Dendritic cell treated with granulocyte-macrophage colony-stimulating factor and Interleukin-4, amounts not matched to agents 40 ng/mL and 50 ng/mL, for 4 days (primary cell): ENCODE results near the gene SHB.

Experiments used
- H3K27ac Mint-ChIP-seq: one replicate; pipeline ENCODE4 v1.8.0; 2022; ENCODE audit warnings: mild to moderate bottlenecking, mixed read lengths
- H3K27me3 Mint-ChIP-seq: one replicate; pipeline ENCODE4 v1.8.0; 2022; ENCODE audit warnings: mild to moderate bottlenecking, mixed read lengths
- H3K36me3 Mint-ChIP-seq: one replicate; pipeline ENCODE4 v1.8.0; 2022; ENCODE audit warnings: low read depth, mixed read lengths
- H3K4me1 Mint-ChIP-seq: one replicate; pipeline ENCODE4 v1.8.0; 2022; ENCODE audit warnings: low read depth, mixed read lengths
- H3K4me3 Mint-ChIP-seq: one replicate; pipeline ENCODE4 v1.8.0; 2022; ENCODE audit warnings: mild to moderate bottlenecking, moderate library complexity, mixed read lengths
- H3K9me3 Mint-ChIP-seq: one replicate; pipeline ENCODE4 v1.8.0; 2022; ENCODE audit warnings: mixed read lengths
- intact Hi-C: fragments of 100-400 bp; cut with micrococcal nuclease; formaldehyde crosslinking; loops from one replicate; pipeline ENCODE4 v1.15.0; 2022

Gene SHB

DNA sequence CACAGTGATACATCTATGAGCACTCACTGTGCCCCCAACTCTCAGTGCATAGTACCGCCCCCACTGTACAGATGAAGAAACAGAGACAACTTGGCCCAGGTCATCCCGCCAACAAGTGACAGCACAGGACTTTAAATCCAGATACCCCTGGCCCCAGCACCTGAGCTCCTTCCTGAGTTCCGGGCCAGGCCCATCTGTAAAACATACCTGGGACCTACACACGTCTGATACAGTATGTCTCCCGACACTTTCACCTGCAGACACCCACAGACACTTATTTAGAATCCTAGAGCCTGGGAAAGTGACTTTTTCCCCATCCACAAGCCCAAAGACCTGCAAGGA is 104.3 kb downstream of the SHB start:
- Mint-ChIP-seq H3K4me3 (no peak overlapping the region), H3K27me3 (no peaks in the 10 kb centered on the region), H3K4me1 (peaks cover 85% of the 10 kb centered on the region), H3K36me3 (peaks cover 6% of the 10 kb centered on the region), H3K9me3 (no peaks in the 10 kb centered on the region), H3K27ac (peak overlapping the region; percentile 43)
- intact Hi-C loops, result no loop called here

- intact Hi-C loops, result no loop called here
- Mint-ChIP-seq H3K4me3 (no peak overlapping the region), H3K9me3 (no peaks in the 10 kb centered on the region), H3K4me1 (peaks cover 83% of the 10 kb centered on the region), H3K27ac (peak overlapping the region; percentile 43), H3K36me3 (peaks cover 7% of the 10 kb centered on the region), H3K27me3 (no peaks in the 10 kb centered on the region)
Observed at GRCh38 chr9:37963936-37964739, 104.9 kb downstream of the SHB start.

DNA sequence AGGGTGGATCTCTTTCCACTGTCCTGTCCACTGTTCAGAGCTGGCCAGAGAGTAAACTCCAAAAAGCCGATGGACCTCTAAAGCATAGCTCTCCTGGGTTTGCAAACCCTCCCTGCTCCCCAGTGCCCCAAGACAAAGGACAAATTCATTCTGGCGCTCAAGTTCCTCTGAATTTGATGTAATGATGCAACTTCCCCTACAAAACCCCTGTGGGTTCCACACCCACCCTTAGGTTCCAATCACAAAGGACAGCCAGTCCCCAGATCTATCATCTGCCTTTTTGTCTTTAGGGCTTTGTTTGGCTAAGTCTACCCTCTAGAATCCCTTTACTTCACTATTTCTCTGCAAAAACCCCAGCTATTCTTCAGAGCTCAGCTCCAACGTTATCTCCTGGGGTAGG is 107.7 kb downstream of the SHB start:
- intact Hi-C loops, result no loop called here
- Mint-ChIP-seq H3K27ac (peak overlapping the region; percentile 80), H3K4me3 (peak overlapping the region; percentile 47), H3K36me3 (peaks cover 17% of the 10 kb centered on the region), H3K27me3 (no peaks in the 10 kb centered on the region), H3K9me3 (no peaks in the 10 kb centered on the region), H3K4me1 (peaks cover 71% of the 10 kb centered on the region)

DNA sequence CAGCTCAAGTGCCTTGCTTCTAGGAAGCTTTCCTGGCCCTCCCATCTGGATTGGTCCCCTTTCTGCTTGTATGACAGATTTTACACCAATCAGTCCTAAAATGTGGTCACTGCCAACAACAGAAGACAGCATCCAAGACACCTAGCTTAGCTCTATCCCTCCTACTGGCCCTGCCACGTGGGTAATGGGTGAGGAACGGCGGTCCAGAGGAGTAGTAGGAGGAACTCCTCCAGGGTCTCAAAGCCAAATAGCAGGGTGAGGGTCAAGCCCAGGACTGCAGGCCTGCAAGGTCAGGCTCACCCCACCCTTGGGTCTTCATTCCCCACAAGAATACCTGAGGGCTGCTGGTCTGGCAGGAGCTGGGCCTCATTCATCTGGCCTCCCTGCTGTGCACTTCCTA is 108.4 kb downstream of the SHB start:
- intact Hi-C loops, result no loop called here
- Mint-ChIP-seq H3K4me3 (no peak overlapping the region), H3K9me3 (no peaks in the 10 kb centered on the region), H3K36me3 (peaks cover 22% of the 10 kb centered on the region), H3K27me3 (no peaks in the 10 kb centered on the region), H3K27ac (peak overlapping the region; percentile 80), H3K4me1 (peaks cover 70% of the 10 kb centered on the region)

DNA sequence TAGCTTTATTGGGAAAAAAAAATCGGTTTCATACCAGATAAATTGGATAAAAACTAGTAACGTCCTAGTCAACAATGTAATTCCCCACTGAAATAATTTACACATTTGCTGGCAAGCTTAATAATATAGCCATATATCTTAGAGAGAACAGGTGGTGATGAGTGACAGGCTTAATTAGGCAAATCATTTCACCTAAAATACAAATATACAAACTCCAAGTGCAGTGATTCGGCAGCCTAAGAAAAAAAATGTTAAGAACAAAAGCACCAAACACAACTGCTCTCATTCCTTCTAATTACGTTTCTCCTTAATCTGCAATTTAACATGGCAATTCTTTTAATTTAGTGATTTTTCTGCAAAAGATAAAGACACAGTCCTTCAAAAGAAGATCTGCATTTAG is 109.1 kb downstream of the SHB start:
- Mint-ChIP-seq H3K4me1 (peaks cover 67% of the 10 kb centered on the region), H3K4me3 (no peak overlapping the region), H3K27me3 (no peaks in the 10 kb centered on the region), H3K27ac (no peak overlapping the region), H3K9me3 (no peaks in the 10 kb centered on the region), H3K36me3 (peaks cover 29% of the 10 kb centered on the region)
- intact Hi-C loops, result no loop called here

DNA sequence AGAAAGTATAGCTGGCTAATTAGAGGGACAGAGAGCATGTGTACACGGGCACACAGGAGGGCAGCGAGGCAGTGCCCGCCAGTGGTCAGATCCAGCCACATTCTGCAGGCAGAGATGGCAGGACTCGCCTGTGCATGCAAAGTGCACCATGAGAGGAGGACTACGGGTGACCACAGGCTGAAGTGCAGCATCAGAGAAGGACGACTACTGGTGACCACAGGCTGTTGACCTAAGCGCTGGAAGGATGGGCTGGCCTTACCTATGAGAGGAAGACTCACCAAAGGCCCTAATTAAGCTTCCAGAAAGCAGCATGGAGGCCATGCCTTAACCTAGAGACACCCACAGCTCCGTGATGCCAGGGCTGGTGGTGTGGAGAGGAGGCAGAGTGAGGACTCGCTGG is 110.9 kb downstream of the SHB start:
- Mint-ChIP-seq H3K27me3 (no peaks in the 10 kb centered on the region), H3K9me3 (no peaks in the 10 kb centered on the region), H3K4me3 (no peak overlapping the region), H3K36me3 (peaks cover 41% of the 10 kb centered on the region), H3K27ac (peak overlapping the region; percentile 31), H3K4me1 (peaks cover 64% of the 10 kb centered on the region)
- intact Hi-C loops, result no loop called here

- Mint-ChIP-seq H3K9me3 (no peaks in the 10 kb centered on the region), H3K4me1 (peaks cover 63% of the 10 kb centered on the region), H3K36me3 (peaks cover 46% of the 10 kb centered on the region), H3K27ac (peak overlapping the region; percentile 31), H3K27me3 (no peaks in the 10 kb centered on the region), H3K4me3 (no peak overlapping the region)
- intact Hi-C loops, result no loop called here
Observed at GRCh38 chr9:37957664-37957953, 111.4 kb downstream of the SHB start.

DNA sequence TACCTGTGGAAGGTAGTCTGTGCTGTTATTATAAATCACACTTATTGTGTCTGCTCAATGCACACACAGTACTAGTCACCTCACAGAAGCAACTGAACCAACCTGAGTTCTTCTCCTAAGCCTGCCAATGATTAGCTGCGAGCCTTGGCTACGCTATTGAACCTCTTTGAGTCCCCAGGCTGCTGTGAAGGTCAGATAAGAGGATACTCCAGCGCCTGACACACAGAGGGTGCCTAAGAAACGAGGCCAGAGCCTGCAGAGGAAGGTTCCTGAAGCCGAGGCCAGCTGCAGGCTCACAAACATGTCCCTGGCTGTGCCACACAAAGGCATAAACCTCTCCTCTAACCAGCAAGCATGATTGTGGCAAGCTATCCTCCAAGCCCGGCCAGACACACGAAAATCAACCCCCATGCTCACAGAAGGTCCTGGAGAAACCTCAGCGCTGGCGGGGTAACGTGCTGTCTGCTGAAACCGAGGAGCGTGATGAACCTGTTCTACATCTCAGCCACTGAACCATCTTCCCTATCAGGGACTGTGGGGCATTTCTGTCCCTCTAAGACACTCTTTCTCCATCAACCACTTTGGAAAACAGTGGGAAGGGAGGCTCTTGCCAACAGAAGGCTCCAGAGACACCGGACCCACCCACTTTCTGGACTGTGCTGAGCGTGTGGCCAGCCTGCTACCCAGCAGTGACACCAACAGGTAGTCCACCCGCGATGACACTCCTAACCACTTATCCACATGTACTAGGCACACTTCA is 111.9 kb downstream of the SHB start:
- Mint-ChIP-seq H3K36me3 (peaks cover 52% of the 10 kb centered on the region), H3K27ac (peak overlapping the region; percentile 31), H3K27me3 (no peaks in the 10 kb centered on the region), H3K4me3 (no peak overlapping the region), H3K4me1 (peaks cover 58% of the 10 kb centered on the region), H3K9me3 (no peaks in the 10 kb centered on the region)
- intact Hi-C loops, result no loop called here

DNA sequence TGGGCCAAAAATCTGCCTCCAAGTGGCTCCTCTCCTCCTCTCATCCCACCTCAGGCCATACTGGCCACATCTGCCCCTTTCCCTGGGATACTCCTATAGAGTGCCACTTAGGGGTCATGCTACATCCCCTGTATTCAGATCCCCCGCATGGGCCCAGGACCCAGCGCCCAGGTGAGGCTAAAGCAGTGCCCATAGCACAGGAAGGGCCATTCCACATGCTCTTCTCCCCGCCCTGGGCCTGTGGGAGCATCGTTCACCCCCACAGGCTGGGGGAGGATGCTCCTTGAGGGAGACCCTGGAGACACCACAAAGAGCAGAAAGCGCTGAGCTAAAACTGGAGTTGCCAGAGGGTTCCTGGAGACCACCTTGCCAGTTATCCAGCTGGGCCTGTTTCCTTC is 112.6 kb downstream of the SHB start:
- Mint-ChIP-seq H3K9me3 (no peaks in the 10 kb centered on the region), H3K4me3 (no peak overlapping the region), H3K4me1 (peaks cover 52% of the 10 kb centered on the region), H3K36me3 (peaks cover 58% of the 10 kb centered on the region), H3K27ac (no peak overlapping the region), H3K27me3 (no peaks in the 10 kb centered on the region)
- intact Hi-C loops, result no loop called here

DNA sequence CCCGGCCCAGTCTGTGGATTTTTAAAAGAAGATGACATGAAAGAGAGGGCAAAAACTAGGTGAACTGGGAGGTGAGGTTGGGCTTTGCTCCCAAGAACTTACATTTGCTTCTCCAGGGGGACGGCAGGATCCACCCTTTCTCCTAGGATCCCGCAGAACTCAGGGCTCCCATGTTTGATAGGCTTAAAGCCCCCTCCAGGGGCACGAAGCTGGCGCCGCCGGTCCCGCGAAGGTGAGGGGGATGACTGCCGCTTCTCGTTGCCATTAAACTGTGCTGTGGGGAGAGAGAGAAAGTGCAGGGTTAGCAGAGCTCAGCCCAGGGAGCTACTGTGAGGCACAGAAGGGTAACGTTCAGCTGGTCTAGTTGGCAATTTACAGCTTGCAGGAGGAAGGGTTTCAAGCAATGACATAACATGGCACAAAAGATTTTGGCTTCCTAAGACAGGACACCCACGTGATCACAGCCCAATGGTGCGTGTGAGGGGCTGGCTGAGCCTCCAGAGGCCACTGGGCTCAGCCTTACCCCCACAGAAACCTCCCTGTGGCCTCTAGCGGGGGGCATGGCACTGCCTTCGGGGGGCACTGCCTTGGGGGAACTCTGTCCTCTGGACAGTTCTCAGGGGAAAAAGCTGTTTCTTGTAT is 113.1 kb downstream of the SHB start:
- no peaks in the 10 kb centered on the region for H3K27me3 Mint-ChIP-seq
- H3K4me3 Mint-ChIP-seq, result no peak overlapping the region
- peaks cover 64% of the 10 kb centered on the region for H3K36me3 Mint-ChIP-seq

GRCh38 chr9:37954581-37954981 is 114.4 kb downstream of the SHB start:
- no peak overlapping the region for H3K4me3 Mint-ChIP-seq
- H3K9me3 Mint-ChIP-seq, result no peaks in the 10 kb centered on the region
- intact Hi-C loops, result no loop called here
- no peaks in the 10 kb centered on the region for H3K27me3 Mint-ChIP-seq
- H3K27ac Mint-ChIP-seq, result no peak overlapping the region
- peaks cover 35% of the 10 kb centered on the region for H3K4me1 Mint-ChIP-seq
- H3K36me3 Mint-ChIP-seq, result peaks cover 77% of the 10 kb centered on the region

More for the DNA sequence above, 113.1 kb downstream of the SHB start:
- H3K27ac Mint-ChIP-seq, result no peak overlapping the region
- H3K4me1 Mint-ChIP-seq, result peaks cover 47% of the 10 kb centered on the region
- intact Hi-C loops, result no loop called here
- H3K9me3 Mint-ChIP-seq, result no peaks in the 10 kb centered on the region

DNA sequence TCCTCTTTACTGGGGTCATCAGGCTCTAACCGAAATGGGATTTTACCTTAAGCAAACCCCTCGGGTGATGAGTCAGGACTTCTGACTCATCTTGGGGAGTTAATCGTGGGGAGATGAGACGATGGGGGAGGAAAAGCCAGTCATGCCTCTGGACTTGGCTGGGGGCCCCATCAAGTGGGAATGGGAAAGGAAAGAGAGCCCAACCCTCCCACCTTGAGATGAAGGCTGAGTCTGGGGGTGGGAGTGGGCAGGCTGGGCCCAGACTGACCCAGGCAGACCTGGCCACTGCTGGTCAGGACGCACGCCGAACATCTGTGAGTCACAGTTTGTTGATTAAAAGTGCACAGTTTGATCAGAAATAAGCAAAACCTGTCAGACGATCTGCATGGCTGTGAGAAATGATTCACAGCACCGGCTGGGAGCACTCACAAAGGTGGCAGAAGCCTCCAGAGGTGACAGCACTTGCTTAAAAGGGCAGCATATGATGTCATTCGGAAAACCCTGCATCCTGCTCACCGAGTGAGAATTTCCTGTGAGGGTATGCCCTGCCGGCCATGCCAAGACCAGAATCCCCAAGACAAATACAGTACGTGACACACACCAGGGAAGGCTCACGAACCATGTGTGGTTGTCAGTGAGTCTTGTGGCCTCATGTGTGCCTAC is 115.1 kb downstream of the SHB start:
- peaks cover 33% of the 10 kb centered on the region for H3K4me1 Mint-ChIP-seq
- intact Hi-C loops, result no loop called here
- H3K9me3 Mint-ChIP-seq, result no peaks in the 10 kb centered on the region
- H3K4me3 Mint-ChIP-seq, result no peak overlapping the region
- no peaks in the 10 kb centered on the region for H3K27me3 Mint-ChIP-seq
- no peak overlapping the region for H3K27ac Mint-ChIP-seq
- peaks cover 80% of the 10 kb centered on the region for H3K36me3 Mint-ChIP-seq

- Mint-ChIP-seq H3K9me3 (no peaks in the 10 kb centered on the region), H3K36me3 (peaks cover 84% of the 10 kb centered on the region), H3K27ac (peak overlapping the region; percentile 23), H3K4me3 (no peak overlapping the region), H3K4me1 (peaks cover 29% of the 10 kb centered on the region), H3K27me3 (no peaks in the 10 kb centered on the region)
- intact Hi-C loops, result no loop called here
Observed at GRCh38 chr9:37953206-37953774, 115.7 kb downstream of the SHB start.

GRCh38 chr9:37952731-37953130 is 116.3 kb downstream of the SHB start:
- Mint-ChIP-seq H3K9me3 (no peaks in the 10 kb centered on the region), H3K36me3 (peaks cover 85% of the 10 kb centered on the region), H3K27me3 (no peaks in the 10 kb centered on the region), H3K27ac (peak overlapping the region; percentile 23), H3K4me1 (peaks cover 28% of the 10 kb centered on the region), H3K4me3 (no peak overlapping the region)
- intact Hi-C loops, result no loop called here
